GM23338 (cell line): ENCODE measurements around the gene DCUN1D4.

Experiments
- CREB1 ChIP-seq: fragments of 250-450 bp; sonication (Bioruptor Pico); IDR thresholded peaks from 2 replicates; pipeline ENCODE4 v1.5.0; 2020; ENCODE audit warnings: low read depth, mild to moderate bottlenecking, moderate library complexity
- CTCF ChIP-seq, 2 experiments: fragments of 200-600 bp in 1 of 2; sonication (generic) in 1 of 2; conservative IDR thresholded peaks; 2 replicates each; pipeline versions ENCODE4 v1.5.1 to v1.6.1; 2016 to 2017; ENCODE audit warnings: antibody characterized with exemption in 2 of 2, low read depth in 2 of 2, mild to moderate bottlenecking in 2 of 2, moderate library complexity in 1 of 2
- ETS1 ChIP-seq: IDR thresholded peaks from 2 replicates; pipeline ENCODE4 v1.6.1; 2016; ENCODE audit warnings: antibody characterized with exemption
- EZH2phosphoT487 ChIP-seq: fragments of 200-600 bp; sonication (generic); IDR thresholded peaks from one replicate; pipeline ENCODE4 v1.8.1; 2018; ENCODE audit warnings: antibody characterized with exemption; ENCODE audit not compliant: unreplicated experiment
- POLR2AphosphoS5 ChIP-seq: IDR thresholded peaks from 2 replicates; pipeline ENCODE4 v1.6.1; 2016; ENCODE audit warnings: antibody characterized with exemption, low read depth

GRCh38 chr4:51831133-51831532, 11.8 kb upstream of the DCUN1D4 start:
- TF ChIP-seq CTCF (conservative IDR thresholded peaks at IDR 0.05; ENCODE audit: low read depth in 2 of 2) = peak; percentile 84 to 93
- no peak for TF ChIP-seq POLR2AphosphoS5
- no peak for TF ChIP-seq ETS1
- no peak for TF ChIP-seq CREB1 (CRISPR knock-in tag)
- no peak for TF ChIP-seq EZH2phosphoT487
